CD4-positive, alpha-beta T cell treated with Interleukin-4 for 4 hours (primary cell): ENCODE data around the gene CDH22.

Experiments
- DNase-seq: peaks from one replicate; pipeline ENCODE4 v3.0.0-alpha.2; 2020

The CDH22 gene

DNA sequence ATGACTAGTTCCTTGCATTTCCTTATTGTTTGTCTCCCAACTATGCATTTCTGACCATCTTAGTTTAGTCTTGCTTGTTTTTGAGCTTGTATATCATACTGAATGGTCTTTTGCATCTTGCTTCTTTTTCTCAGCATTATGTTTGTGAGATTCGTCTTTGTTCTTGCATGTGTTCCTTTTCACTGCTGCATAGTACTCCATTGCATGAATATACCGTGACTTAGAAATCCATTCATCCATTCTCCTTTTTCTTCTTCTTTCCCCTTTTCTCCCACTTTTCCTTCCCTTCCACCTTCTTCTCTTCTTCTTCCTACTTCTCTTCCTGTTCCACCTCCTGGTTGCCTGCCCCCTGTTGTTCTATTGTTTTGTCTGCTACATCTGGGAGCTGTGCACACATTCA lies 42.8 kb downstream of the CDH22 start:
- no peak for DNase-seq

DNA sequence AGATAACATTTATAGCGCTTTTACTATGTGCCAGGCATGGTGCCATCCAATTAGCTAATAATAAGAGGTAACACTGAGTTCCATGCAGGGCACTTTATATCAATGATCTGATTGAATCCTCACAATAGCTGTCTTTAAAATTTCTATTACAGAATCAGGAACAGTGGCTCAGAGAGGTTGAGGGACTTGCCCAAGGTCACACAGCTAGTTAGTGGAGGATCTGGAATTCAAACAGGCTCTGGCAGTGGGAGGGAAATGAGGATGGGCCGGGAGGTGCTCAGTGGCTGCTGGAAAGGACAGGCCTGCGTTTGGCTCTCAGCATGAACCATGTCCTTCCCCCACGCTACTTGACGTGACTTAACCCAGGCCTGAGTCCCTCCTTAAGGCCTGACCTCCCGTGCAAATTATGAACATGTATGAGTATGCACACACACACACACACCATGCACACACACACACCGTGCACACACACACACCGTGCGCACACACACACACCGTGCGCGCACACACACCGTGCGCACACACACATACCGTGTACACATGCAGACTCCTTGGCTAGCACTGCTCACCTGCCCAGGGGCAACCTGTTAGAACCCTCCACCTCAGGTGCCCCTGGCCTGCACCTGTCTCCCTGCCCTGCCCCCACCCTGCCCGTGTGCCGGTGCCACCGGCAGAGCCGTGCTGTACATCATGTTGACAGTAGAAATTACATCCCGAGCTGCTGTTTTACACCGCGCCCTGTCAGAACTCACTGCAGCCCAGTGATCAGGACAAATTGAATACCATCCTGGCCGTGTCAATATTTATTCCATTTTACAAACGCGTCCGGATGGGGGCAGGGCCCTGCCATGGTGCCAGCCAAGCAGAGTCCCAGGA lies 43.7 kb downstream of the CDH22 start:
- no peak for DNase-seq

DNA sequence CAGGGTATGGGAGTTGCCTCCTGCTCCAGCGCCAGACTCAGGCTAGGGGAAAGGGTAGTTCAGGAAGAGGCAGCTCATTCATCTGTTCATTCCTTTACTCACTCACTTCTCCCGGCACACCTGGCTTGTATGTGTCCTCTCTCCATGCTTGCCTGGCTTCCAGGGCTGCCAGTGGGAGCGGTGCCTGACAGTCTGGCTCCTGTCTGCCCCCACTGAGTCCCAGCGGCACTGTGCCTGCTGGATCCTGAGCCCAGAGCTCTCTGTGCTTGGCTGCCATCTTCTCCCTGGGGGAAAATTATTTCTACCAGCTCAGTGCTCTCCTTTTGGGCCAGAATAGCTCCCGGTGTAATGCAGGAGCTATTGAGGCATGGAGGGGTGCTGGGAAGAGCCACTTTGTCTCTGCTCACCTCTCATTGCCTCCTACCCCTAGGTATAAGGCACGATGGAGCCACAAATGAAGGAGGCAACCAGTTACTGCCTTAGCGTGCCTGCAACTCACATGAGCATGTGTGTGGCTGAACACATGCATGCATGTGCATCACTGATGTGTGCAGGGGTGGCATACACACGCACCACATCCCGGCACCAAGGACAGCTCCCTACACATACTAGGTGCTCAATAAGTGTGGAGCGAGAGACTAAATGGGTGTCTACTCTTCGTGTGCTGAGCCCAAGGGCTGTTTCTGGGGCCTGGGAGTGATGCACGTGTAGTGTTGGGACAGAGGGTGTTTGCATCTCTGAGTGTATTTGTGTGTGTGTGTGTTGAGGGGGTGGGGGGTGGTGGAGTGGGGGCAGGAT lies 46.6 kb downstream of the CDH22 start:
- DNase-seq, result no peak

DNA sequence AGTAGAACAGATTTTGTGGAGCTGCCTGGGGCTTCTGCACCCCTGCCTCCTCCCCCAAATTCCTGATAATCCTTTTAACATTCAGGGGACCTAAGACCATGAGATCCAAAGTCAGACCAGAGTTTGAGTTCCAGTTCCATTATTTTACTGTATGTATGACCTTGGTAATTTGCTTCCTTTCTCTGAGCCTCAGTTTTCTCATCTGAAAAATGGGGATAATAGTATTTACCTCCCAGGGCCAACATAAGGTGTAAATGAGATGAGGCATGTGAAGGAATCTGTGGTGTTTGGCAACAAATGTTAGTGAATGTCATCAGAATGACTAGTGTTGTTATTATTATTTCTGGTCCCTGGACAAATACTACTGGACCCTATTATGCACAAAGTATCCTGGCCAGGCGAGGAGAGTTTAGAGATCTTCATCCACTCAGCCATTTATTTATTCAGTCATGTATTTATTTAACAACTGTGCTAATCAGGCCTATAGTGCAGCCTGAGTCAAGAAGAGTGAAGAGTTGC lies 47.3 kb downstream of the CDH22 start:
- DNase-seq, result no peak

DNA sequence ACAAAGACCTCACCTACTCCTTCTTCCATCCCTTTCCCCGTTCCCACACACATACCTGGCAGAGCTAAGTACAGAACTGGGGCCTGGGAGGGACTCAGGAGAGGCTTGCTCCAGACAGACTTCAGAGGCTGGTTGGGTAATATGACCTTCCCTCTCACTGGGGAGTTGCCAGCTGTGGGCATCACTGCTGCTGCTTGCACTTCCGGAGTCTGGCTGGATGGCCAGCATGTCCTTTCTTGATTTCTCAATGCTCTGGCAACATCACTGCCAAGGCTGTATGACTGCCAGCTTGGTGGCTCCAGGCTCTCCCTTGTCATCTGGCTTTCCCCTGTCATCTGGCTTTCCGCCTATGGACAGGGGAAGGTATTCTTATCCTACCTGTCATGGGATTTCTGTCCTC lies 47.8 kb downstream of the CDH22 start:
- no peak for DNase-seq

DNA sequence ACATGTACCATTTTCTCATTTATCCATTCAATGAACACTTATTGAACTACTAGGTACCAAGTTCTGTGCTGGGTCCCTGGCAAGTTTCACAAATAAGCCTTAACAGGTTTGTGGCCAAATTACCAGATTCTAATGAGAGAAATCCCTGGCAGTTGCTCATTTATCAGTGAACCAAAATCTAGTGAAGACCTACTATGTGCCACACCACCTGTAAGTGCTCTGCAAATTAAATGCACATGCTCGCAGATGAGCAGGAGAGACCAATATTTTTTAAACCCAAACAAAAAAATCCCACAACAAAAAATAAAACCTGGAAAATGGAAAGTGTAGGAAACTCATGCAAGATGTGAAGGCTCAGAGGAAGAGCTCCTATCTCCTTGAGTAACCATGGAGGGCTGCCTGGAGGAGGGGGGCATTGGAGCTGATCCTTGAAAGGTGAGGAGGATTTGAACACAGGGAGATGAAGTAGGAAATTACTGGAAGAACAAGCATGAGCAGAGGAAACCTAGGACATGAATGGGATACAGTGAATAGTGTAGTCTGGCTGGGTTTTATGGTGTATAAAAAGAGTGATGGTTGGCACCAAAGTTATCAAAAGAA lies 48.9 kb downstream of the CDH22 start:
- DNase-seq, result no peak

DNA sequence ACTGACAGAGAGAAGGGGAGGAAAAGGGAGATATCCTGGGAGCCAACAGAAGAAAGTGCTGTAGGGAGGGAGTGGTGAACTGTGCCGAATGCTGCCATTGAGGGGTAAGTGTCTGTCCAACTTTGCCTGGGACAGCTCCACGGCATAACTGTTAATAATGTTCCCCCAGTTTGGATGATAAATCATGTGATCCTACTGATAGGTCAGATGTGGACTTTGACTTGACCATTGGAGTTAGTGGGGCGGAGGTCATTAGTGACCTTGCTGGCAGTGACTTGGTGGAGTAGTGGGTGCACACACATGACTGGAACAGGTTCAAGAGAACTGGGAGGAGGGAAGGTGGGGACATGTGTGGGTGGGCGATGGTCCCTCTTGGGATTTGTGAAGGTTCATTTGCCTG lies 50.4 kb downstream of the CDH22 start:
- no peak for DNase-seq

DNA sequence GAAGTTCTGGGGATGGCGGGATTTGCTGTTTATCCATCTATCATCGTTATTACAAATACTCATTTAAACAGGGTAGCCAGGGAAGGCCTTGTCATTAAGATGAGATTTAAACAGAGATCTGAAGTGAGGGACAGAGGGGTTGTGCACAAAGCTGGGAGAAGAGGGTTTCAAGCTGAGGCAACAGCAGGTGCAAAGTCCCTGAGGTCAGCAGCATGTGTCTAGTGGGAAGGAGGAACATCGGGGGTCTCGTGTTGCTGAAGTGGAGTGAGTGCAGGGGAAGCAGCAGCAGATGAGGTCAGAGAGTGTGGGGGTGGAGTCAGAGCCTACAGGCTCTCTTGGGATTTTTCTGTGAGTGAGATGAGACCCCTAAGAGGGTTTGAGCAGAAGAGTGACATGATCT lies 52.0 kb downstream of the CDH22 start:
- DNase-seq, result no peak

DNA sequence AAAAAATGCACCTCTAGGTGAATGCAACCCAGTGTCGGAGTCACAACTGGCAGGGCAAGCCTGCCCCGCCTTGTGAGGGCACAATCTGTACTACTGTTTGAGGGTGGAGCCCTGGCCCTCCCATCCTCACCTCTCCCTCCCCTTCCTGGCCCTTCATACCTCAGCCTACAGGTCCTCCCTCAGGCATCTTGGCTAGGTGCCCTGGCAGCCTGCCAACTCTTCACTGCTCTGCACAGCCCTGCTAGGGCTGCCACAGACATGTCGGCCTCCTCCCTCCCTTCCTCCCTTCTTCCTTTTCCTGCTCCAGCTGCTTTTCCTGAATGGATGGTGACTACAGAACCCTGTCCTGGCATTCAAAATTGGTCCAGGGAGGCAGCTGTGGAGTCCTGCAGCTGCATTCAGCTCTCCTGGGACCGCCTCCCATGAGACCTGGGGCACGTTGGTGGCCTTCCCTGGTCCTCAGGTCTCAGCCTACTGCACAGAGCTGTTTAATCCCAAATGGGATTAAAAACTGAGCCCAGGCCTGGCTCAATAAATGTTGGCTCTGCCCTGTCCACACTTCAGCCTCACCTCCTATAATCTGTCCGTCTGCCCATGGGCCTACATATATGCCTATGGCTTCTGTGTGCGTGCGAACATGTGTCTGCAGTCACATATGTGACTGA lies 52.7 kb downstream of the CDH22 start:
- no peak for DNase-seq

DNA sequence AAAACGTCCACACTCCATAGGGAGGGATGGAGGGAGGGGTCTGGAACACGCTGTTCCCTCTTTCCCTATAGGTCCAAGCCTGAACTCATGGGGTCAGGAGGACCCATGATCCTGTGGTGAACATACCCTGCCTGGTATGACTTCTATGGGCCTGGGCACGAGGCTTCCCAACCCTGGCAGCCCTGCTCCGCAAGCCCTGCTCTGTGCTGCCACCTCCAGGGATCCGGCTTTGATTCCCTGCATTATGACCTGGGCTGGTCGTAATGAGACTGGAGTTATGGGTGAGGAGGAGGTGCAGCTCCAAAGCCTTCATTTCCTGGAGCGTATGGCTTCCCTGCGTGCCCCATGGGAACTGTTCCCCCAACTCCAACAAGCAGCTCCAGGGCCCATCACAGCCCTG lies 54.9 kb downstream of the CDH22 start:
- no peak for DNase-seq

DNA sequence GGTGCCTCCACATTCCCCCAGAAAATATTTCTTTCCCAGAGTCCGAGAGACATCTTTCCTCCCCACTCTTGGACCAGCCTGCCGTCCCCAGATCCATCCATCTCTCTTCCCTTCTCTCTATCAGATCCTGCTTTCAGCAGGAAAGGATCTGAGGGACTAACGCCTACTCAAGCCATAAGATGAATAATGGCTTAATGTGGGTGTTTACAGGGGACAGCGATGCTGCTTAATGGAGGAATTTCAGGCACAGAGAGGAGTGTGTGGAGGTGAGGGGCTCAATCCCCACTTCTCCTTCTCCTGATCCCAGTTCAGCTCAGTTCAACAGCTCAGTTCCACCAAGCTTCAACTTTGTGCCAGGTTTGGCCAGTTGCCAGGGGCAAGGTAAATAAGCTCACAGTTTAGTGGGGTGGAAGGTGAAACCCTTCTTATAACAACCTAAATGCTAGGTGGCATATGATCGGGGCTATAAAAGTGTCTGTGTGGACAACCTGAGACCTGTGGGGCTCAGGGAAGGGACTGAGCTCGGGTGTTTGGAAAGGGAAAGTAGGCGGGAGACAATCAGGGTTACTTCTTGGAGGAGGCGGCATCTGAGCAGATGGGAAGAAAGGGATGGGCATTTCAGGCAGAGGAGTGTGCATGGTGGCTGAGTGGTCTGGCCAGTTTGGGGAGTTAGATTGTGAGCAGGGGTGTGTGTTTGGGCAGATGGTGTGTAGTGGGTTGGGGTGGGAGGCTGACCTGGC lies 55.8 kb downstream of the CDH22 start:
- DNase-seq, result no peak

DNA sequence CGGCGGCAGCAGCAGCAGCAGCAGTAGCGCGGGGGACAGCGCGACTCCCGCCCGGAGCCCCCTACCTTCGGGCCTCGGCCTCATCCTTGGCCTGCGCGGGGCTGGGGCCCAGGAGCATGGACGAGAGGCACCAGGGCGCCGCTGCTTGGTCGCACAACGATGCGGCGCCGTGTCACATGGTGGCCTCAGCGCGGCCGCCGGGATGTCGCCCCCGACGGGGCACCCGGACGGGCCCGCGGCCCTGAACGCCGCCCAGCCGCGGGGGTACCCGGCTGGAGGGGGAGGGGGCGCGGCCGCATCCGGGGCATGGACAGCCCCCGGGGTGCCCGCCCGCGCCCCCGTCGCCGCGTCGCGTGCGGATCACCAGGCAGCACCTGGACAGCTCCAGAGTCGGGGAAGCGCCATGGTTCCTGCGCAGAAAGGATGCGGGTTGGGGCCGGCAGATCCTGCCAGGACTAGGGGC lies 57.1 kb downstream of the CDH22 start:
- DNase-seq, result no peak

DNA sequence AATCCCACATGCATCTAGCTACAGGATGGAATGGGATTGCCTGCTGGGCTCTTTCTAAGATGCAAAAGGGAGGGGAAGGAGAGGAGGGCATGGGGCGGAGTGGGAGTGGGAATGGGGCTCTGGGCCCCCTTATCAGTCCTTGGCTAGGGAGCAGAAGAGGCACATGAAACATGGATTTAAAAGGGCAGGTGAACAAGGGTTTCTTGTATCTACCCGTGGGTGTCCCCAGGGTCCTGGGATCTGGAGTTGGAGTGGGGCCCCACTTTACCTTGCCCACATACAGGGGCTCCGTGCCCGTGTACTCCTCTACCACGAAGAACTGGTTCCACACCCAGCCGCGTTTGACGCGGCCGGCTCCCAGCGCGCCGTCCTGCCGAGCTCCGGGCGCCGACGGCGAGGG lies 57.5 kb downstream of the CDH22 start:
- DNase-seq, result no peak

DNA sequence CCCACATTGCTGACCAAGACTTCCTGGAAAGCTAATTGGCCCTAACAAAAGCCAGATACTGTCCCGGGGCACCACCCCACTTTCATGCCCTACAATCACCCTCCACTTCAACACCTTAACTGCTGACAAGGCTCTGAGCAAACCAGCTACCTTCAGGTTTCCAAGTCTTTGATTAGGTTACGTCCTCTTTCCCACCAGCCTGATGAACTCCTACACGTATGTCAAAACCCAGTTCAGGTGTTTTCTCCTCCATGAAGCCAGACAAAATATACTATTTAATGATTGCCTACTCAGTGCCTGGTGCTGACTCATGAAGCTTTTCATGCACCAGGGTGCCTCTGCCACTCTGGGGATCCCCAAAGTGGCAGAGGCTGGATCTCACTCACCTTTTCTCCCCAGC lies 58.6 kb downstream of the CDH22 start:
- no peak for DNase-seq

DNA sequence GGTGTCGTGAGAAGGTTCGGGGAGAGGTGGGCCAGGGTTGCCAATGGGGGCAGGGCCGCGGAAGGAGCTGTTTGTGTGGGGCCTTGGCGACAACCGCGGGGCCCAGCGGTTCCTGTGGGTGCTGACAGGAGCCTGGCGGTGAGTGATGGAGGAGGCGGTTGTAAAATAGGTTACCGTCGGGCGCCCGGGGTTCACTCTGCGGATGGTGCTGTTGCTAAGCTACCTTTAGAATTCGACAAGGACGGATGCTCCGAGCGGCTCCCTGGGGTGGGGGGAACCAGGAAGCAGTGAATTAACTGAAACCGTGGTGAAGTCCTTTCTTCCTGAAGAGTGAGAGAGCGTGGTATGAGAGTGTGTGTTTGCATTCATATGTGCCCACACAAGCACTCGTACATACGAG lies 61.7 kb downstream of the CDH22 start:
- DNase-seq, result no peak

DNA sequence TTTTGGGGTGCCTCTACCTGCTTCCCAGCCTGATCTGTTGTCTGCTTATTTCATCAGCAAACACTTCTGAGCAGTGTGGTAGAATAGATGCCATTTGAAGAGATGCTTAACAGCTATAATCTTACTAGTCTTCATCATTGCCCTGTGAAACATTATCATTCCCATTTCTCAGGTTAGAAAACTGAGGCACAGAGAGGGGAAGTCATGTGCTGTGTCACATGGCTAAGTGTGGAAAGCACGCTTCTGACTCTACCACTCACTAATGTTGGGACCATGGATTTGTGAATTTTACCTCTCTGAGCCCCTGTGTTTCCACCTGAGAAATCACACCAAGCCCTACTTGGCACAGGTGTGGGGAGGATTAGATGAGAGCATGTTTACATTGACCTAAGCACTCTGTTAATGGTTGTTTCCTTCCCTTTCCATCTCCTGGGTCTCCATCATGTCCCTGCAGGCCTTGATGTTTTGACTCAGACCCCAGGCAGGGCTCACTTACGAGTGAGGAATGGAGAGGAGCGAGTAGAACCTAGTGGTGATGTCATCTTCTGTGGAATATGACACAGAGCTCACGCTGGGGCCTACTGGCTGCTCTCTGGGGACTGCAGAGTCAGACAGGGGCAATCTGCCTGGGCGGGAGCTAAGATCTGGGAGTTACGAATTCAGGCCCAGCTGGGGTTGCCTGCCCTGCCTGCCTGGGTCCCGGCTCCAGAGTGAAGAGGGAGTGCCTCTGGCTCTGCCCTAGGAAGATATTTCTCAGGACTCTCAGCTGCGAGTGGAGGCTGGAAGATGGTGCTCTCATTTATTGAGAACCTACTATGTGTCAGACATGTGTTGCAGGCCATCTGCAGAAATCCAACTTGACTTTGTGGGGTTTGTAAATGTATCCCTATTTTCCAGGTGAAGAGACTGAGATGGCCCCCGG lies 64.3 kb downstream of the CDH22 start:
- no peak for DNase-seq

DNA sequence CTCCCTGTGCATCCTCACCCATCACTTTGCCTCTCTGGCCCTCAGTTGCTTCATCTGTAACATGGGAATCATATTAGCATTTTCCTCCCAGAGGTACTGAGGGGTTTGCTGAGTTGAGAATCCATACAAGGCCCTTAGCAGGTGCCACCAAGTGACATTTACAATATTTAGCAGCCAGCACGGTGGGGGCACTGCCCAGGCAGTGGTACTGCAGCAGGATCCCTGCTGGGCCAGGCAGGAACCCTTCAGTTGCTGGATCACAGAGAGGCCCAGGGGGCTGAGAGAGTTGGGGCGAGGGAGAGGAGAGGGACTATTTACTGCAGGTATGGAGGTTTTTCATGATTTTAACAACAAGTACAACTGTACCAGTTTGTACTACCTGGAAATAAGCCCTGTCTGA lies 65.9 kb downstream of the CDH22 start:
- DNase-seq, result no peak

DNA sequence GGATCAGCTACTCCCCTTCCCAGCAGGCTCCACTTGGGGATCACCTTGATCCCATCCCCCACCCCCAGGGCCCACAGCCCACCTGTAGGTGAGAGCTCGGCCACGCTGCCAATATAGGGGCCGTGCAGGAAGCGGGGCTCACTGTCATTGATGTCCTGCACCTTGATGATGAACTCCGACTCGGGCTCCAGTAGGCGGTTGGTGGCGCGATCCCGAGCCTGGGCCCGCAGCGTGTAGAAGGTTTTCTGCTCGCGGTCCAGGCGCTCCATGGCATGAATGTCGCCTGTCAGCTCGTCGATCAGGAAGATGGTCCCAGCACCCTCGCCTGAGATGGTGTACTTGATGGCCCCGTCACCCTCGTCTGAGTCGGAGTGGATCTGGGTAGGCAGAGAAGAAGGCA lies 67.4 kb downstream of the CDH22 start:
- no peak for DNase-seq

DNA sequence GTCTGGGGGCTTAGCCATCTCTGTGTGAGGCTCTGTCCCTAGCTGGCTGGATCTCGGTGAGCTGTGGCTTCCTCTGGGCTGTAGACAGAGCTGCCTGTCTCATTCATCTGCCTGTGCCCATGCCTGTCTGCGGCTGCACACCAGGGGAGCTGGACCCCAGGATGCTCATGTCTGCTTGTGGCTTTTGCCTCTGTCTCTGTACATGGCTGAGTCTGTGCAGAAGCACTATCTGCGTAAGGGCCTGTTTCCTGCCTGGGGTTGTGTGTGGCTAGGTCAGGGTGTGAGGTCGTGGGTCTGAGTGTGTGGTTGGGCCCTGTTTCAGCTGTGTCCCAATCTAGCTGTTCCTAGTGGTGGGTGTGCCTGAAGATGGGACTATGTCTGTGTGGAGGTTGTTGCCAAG lies 68.2 kb downstream of the CDH22 start:
- DNase-seq, result no peak

DNA sequence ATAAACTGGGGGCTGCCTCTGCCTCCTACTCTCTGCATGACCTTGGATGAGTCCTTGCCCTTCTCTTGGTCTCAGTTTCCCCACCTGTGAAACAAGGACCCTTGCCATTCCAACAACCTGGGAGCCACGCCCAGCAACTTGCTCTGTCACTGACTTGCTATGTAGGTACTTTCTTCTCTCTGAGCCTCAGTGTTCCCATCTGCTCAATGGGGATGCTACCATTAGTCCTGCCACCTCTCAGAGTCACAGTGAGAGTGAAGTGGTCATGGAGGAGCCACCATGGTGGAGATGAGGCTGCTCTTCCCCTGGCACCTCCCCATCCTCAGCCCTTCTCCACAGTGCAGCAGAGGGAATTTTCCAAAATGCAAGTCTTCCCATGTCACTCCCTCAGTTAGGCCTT lies 70.6 kb downstream of the CDH22 start:
- DNase-seq, result no peak

DNA sequence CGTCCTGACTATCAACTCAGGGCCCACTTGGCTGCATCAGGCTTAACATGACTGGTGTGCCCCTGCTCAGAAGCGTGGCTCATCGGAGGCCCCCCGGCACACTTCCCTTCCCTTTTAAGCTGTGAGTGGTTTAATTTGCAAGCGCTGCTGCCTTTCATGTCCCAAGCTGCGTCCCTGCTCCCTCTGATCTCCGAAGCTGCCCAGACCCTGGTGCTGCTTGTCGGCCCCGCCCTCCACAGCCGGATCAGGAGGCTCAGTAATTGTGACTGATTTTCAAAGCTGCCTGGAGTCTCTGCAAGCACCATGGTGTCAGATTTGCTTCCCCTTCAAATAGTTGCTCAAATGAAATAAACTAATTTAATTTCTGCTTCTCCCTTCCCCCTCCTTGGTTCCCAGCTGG lies 71.1 kb downstream of the CDH22 start:
- DNase-seq, result no peak
